ENCODE measurements around the gene DCDC2B.

Gene DCDC2B

DNA sequence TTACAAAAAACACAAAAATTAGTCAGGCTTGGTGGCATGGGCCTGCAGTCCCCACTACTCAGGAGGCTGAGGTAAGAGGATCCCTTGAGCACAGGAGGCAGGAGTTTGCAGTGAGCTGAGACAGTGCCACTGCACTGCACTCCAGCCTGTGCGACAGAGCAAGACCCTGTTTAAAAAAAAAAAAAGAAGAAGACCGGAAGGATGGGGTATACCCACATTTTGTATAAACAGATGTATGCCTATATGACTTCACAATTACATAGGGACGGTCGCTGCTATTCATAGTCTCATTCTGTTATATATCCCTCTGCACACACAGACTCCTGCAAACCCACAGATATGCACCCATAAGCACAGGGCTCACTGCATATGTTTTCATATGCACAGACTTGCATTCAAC, 54.9 kb downstream of the DCDC2B start:
- DNase-seq: no peak
